ENCODE results near the gene MYO3B.

MYO3B gene

DNA sequence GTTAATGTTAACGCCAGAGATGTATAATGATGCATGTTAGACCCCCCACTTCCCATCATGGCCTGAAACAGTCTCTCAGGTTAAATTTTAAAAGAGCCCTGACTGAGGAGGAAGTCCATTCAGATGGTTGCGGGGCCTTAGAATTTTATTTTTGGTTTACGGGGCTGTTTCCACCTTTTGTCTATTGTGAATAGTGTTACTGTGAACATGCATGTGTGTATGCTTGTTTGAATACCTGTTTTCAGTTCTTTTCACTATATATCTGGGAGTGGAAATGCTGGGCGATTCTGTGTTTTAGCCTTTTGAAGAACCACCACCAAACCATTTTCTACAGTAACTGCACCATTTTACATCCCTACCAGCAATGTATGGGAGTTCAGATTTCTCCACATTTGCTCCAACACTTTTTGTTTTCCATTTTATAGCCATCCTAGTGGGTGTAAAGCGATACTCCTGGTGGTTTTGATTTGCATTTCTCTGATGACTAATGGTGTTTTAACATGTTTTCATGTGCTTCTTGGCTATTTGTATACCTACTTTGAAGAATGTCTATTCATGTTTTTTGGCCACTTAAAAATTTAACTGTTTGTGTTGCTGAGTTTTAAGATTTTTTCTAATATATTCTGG is 133.0 kb downstream of the MYO3B start:
- ATAC-seq (ENCODE audit: low read depth) (no peak), DNase-seq (ENCODE audit: low spot score in 2 of 2) (no peak)
- Mint-ChIP-seq H3K27me3 (peaks cover 12% of the 10 kb centered on the region), H3K36me3 (no peaks in the 10 kb centered on the region), H3K4me1 (no peaks in the 10 kb centered on the region), H3K27ac (no peak overlapping the region), H3K9me3 (no peaks in the 10 kb centered on the region), H3K4me3 (no peak overlapping the region)

DNA sequence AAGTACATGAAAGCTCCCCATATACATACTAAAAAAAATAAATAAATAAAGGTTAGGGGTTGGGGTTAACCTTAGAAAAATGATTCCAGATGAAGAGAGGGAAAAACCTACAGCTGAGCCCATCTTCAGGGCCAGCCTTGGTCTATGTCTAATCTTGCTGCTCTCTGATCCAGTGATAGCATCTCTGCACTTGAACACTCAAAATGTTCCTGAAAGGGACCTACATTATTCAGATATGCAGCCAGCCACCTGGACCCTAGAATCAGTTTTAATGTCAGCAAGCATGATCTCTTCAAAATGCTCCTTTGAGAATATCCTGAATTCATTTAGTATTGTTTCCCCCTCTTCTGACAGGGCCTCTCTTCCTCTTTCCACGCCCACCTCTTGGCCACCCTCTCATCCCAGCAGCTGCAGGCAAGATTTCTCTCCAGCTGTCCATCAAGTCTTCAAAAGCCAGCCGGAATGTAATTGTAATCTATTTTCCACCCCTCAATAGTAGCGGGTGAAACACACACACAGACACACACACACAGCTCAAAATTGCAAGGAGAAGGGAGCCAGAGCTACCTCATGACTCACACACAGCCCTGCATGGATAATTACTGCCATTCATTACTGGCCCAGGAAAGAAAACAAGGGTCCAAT is 135.5 kb downstream of the MYO3B start:
- Mint-ChIP-seq H3K9me3 (peaks cover 3% of the 10 kb centered on the region), H3K27me3 (peaks cover 12% of the 10 kb centered on the region), H3K4me3 (no peak overlapping the region), H3K27ac (no peak overlapping the region), H3K36me3 (no peaks in the 10 kb centered on the region), H3K4me1 (no peaks in the 10 kb centered on the region)
- ATAC-seq (ENCODE audit: low read depth) (no peak), DNase-seq (ENCODE audit: low spot score in 2 of 2) (no peak)

DNA sequence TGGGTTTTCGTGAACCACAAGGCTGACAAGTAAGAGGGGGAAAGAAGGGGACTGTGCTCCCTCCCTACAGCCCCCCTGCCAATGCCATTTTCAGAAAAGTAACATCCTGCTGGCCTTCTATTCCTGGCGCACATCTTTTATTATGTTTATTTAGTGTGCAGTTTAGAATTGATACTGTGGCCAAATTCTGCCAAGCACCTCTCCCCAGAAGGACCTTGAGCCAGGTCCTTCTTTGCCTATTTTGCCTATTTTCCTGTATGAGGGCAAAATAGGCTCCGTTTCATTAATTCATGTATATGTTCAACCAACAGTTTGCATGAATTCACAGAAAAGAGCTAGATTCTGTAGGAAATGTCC is 136.0 kb downstream of the MYO3B start:
- H3K4me3 Mint-ChIP-seq, result no peak overlapping the region
- ATAC-seq (ENCODE audit: low read depth) (no peak), DNase-seq (ENCODE audit: low spot score in 2 of 2) (no peak)
- H3K9me3 Mint-ChIP-seq, result peaks cover 3% of the 10 kb centered on the region
- peaks cover 12% of the 10 kb centered on the region for H3K27me3 Mint-ChIP-seq
- H3K36me3 Mint-ChIP-seq, result no peaks in the 10 kb centered on the region
- H3K4me1 Mint-ChIP-seq, result no peaks in the 10 kb centered on the region
- no peak overlapping the region for H3K27ac Mint-ChIP-seq

DNA sequence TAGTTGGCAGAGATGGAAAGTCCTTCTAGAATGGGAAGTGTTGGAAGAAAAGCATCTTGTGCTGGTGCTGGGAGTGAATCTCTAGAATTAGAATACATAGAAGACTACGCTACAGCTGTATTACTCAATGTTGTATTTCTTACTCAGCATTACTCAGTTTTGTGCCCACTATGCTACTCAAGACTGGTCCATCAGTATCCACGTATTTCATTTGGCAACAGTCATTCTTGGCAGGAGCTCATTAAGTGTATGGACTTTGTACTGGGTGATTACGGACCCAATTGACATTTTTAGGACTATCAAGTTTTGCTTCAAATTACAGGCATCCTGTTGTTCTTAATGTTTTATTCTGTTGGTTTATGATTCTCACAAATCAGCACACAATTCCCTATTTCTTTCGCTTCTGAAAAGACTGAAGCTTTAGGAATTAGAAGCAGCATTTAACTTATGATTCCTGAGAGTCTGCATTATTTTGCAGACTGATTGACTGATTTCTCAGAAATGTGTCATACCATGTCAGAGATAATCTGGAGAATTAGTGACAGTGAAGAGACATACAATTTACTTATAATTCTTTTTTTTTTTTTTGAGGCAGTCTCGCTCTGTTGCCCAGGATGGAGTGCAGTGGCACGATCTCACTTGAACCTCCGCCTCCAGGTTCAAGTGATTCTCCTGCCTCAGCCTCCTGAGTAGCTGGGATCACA is 136.9 kb downstream of the MYO3B start:
- Mint-ChIP-seq H3K4me1 (no peaks in the 10 kb centered on the region), H3K36me3 (no peaks in the 10 kb centered on the region), H3K9me3 (peaks cover 5% of the 10 kb centered on the region), H3K27ac (no peak overlapping the region), H3K4me3 (no peak overlapping the region), H3K27me3 (peaks cover 12% of the 10 kb centered on the region)
- no peak for ATAC-seq (ENCODE audit: low read depth)
- DNase-seq (ENCODE audit: low spot score in 2 of 2), result no peak

DNA sequence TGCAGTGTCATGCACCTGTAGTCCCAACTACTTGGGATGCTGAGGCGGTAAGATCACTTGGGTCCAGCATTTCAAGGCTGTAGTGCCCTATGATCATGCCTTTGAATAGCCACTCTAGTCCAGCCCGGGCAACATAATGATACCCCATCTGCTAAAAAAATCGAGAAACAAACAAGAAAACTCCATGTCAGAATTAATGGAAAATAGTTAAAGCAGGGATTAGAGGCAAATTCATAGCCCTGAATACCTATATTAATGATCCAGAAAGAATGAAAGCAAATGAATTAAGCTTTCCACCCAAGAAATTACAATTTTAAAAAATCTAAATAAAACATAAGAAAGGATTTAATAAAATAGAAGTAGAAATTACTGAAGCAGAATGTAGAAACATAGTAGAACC is 143.0 kb downstream of the MYO3B start:
- Mint-ChIP-seq H3K9me3 (peaks cover 7% of the 10 kb centered on the region), H3K27me3 (no peaks in the 10 kb centered on the region), H3K27ac (no peak overlapping the region), H3K4me1 (no peaks in the 10 kb centered on the region), H3K36me3 (no peaks in the 10 kb centered on the region), H3K4me3 (no peak overlapping the region)
- ATAC-seq (ENCODE audit: low read depth) (no peak), DNase-seq (ENCODE audit: low spot score in 2 of 2) (no peak)

DNA sequence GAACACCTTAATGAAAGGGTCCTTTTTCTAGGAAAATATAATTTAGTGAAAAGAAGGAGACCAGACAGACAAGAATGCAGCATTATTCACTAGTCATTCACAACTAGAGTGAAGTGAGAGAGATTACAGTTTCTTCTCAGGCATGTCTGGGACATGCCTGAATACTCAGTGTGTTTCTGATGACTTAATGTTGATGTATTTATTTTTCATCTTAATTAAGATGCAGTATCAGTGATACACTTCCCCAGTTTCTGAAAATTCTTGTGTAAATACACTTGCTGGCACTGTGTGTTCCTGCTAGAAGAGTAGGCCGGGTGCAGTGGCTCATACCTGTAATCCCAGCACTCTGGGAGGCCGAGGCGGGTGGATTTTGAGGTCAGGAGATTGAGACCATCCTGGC is 143.6 kb downstream of the MYO3B start:
- no peak for ATAC-seq (ENCODE audit: low read depth)
- no peak overlapping the region for H3K4me3 Mint-ChIP-seq
- H3K4me1 Mint-ChIP-seq, result no peaks in the 10 kb centered on the region
- H3K27me3 Mint-ChIP-seq, result no peaks in the 10 kb centered on the region
- no peaks in the 10 kb centered on the region for H3K36me3 Mint-ChIP-seq
- no peak for DNase-seq (ENCODE audit: low spot score in 2 of 2)
- H3K27ac Mint-ChIP-seq, result no peak overlapping the region
- peaks cover 7% of the 10 kb centered on the region for H3K9me3 Mint-ChIP-seq

DNA sequence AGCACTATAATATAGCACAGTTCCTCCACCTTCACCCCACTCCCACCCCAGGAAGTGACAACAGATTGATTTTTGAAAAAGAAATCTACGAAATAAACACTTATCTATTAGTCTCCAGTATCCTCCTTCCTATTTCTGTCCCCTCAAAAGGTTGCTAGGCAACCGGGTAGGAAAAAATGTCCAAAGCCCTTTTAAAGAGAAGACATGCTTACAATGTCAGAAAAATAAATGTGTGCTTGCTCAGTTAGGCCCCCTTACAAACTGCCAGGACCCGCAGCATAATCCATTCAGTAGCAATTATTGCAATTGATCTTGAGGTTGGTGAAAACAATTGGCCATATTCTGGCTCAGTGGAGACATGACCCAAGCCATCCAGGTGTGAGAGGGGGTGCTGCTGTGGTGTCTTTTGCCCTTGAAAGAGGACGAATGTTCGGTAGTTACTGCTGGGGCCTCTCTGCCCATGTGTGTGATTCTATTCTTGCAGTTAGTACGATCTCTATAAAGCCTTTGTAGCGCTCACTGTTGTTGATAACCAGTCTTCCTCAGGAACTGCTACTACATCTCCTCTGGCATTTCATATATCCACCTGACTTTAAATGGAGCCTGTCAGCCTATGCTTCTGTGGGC is 144.3 kb downstream of the MYO3B start:
- no peak overlapping the region for H3K27ac Mint-ChIP-seq

DNA sequence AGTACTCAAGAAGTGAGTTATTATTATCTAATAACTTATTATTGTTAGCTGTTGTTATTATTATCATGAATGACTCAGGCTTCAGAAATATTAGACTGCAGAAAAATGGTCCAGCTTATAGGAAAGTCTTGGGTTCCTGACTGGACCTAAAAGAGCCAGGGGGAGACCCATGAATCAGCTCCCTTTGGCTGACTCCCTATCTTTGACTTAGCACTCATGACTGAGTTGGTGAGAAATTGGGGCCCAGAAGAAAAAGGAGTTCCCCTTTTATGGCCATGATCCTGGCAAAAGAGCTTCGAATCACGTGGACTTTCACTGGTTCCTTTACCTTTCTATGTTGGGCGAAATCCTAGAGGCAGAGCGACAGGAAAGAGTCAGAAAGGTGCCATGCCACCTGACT is 145.8 kb downstream of the MYO3B start:
- no peaks in the 10 kb centered on the region for H3K4me1 Mint-ChIP-seq
- H3K9me3 Mint-ChIP-seq, result peaks cover 4% of the 10 kb centered on the region
- no peaks in the 10 kb centered on the region for H3K36me3 Mint-ChIP-seq
- H3K27ac Mint-ChIP-seq, result no peak overlapping the region
- no peaks in the 10 kb centered on the region for H3K27me3 Mint-ChIP-seq
- DNase-seq (ENCODE audit: low spot score in 2 of 2), result no peak
- no peak overlapping the region for H3K4me3 Mint-ChIP-seq
- no peak for ATAC-seq (ENCODE audit: low read depth)

More for the DNA sequence above, 144.3 kb downstream of the MYO3B start:
- no peak overlapping the region for H3K4me3 Mint-ChIP-seq
- H3K9me3 Mint-ChIP-seq, result peaks cover 7% of the 10 kb centered on the region
- ATAC-seq (ENCODE audit: low read depth) (no peak), DNase-seq (ENCODE audit: low spot score in 2 of 2) (no peak)
- H3K4me1 Mint-ChIP-seq, result no peaks in the 10 kb centered on the region
- no peaks in the 10 kb centered on the region for H3K27me3 Mint-ChIP-seq
- no peaks in the 10 kb centered on the region for H3K36me3 Mint-ChIP-seq

DNA sequence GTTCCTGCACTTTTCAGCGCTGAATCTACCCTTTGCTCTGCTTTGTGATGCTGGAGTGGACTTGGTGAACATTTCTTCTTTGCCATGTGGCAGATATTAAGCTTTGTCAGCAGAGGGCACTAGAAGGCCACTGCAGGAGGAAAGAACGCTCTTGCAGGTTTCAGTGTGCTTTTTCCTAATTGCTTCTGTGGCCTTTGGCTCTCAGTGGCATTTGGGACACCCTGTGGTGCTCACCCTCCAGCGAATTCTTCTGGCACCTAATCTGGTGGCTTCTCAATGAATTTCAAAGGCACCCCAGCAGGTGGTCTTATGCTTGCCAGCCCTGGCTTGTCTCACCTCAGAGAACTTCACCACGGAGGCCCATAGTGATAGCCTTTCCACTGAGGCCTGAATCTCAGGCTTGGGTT is 146.7 kb downstream of the MYO3B start:
- Mint-ChIP-seq H3K9me3 (peaks cover 2% of the 10 kb centered on the region), H3K4me3 (no peak overlapping the region), H3K36me3 (no peaks in the 10 kb centered on the region), H3K27me3 (no peaks in the 10 kb centered on the region), H3K27ac (no peak overlapping the region), H3K4me1 (no peaks in the 10 kb centered on the region)
- ATAC-seq (ENCODE audit: low read depth) (no peak), DNase-seq (ENCODE audit: low spot score in 2 of 2) (no peak)

DNA sequence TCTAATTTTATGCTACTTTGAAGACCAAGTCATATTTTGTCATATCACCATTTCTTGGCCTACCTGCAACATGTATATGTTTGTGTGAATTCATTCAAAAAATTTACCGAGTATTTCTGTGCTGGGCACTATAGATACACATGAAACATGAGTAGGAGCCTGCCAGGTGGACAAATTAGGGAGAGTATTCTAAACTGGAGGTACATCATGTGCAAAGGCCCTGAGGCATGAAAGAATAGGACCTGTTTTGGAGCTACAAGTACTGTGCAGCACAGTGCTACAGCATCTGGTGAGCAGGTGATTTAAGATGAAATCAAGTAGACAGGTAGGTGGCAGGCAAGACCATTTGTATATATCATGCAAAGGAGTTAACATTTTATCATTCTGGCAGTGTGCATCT is 152.9 kb downstream of the MYO3B start:
- Mint-ChIP-seq H3K4me1 (no peaks in the 10 kb centered on the region), H3K4me3 (no peak overlapping the region), H3K27me3 (no peaks in the 10 kb centered on the region), H3K27ac (no peak overlapping the region), H3K9me3 (peaks cover 3% of the 10 kb centered on the region), H3K36me3 (no peaks in the 10 kb centered on the region)
- ATAC-seq (ENCODE audit: low read depth) (no peak), DNase-seq (ENCODE audit: low spot score in 2 of 2) (no peak)

DNA sequence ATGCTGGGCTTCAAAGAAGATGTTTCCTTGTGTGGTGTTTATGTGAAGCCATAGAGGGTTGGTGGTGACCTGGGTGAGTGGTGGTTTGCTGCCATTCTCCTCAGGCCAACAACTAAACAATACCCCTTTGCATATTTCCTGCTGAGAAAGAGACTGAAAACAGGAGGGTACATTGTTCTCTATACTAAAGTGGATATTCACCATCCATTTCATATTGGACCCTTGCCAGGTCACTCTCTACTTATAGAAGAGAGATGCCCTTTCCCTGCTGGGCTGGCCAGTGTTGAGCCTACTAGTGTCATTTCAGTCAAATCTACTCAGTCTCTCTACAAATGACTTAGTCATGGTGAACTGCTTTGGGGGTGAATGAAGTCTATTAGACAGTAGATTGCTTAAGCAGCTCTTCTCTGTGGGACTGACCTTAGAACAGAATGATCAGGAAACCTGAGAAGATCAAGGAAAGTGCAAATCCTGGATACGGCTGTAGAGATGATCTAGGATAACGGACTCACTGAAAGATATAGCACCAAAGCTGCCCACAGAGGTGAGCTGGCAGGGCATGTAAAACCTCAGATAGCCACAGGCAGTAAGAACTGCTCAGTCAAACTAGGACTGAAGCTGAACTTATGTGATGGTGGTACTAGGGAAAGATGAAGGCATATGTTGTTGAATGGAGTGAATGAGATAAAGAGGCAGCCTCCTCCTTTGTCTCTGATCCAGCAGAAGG is 154.9 kb downstream of the MYO3B start:
- peaks cover 3% of the 10 kb centered on the region for H3K9me3 Mint-ChIP-seq
- ATAC-seq (ENCODE audit: low read depth), result no peak
- no peak overlapping the region for H3K4me3 Mint-ChIP-seq
- no peaks in the 10 kb centered on the region for H3K27me3 Mint-ChIP-seq
- H3K36me3 Mint-ChIP-seq, result no peaks in the 10 kb centered on the region
- H3K4me1 Mint-ChIP-seq, result no peaks in the 10 kb centered on the region
- DNase-seq (ENCODE audit: low spot score in 2 of 2), result no peak
- H3K27ac Mint-ChIP-seq, result no peak overlapping the region

DNA sequence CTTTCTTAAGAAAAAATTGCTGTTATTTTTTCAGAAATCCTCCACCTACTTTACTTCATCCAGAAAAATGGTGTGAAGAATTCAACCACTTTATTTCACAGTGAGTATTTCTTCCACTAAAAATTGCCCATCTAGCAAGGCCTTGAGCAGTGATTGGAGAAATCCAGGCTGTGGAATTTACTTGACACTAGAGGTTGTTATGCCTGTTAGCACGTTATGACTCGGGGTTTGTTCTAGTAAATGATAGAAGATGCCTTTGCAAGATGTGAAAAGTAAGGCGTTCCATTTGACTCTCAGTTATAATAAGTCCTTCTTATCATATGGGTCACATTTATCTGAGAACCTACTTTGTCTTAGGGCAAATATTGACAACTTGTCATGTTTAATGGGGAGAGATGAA is 157.4 kb downstream of the MYO3B start:
- no peak overlapping the region for H3K4me3 Mint-ChIP-seq

DNA sequence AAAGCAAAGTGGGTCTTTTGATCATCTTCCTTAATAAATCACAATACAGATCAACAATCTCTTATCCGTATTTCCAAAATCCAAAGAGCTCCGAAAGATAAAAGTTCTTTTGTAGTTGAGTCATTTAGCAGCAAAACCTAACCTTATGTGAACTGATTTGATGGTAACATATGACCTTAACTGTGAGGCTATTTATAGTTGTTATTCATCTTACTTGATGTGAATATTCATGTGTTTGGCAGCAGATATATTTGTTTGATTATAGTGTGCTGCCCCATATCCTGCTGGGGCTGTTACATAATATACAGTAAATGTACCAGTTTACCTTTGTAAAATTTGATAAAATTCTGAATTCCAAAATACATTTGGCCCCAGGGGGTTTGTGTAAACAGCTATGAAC is 158.5 kb downstream of the MYO3B start:
- Mint-ChIP-seq H3K4me3 (no peak overlapping the region), H3K27ac (no peak overlapping the region), H3K9me3 (peaks cover 3% of the 10 kb centered on the region), H3K4me1 (no peaks in the 10 kb centered on the region), H3K27me3 (no peaks in the 10 kb centered on the region), H3K36me3 (no peaks in the 10 kb centered on the region)
- ATAC-seq (ENCODE audit: low read depth) (no peak), DNase-seq (ENCODE audit: low spot score in 2 of 2) (no peak)

More for the DNA sequence above, 157.4 kb downstream of the MYO3B start:
- DNase-seq (ENCODE audit: low spot score in 2 of 2) (no peak), ATAC-seq (ENCODE audit: low read depth) (no peak)
- Mint-ChIP-seq H3K27ac (no peak overlapping the region), H3K9me3 (peaks cover 3% of the 10 kb centered on the region), H3K27me3 (no peaks in the 10 kb centered on the region), H3K4me1 (no peaks in the 10 kb centered on the region), H3K36me3 (no peaks in the 10 kb centered on the region)

DNA sequence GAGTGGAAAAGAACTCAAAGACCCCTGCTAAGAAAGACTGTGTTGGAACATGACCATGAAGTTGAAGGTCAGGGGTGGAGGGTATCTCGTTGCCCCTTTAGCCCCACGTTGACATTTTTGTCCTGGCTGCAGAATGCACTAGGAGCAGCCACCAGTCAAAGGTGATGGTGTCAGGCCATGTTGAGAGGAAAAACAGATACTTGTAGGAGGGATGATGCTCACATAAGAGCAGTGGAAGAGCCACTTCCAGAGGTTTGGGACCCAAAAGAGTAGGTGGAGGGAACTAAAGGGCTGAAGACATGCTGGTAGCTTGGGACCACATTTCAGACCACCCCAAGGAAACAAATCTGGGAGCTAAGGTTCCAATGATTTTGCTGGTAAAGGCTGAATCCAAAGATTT is 159.0 kb downstream of the MYO3B start:
- H3K27ac Mint-ChIP-seq, result no peak overlapping the region
- H3K4me3 Mint-ChIP-seq, result no peak overlapping the region
- no peaks in the 10 kb centered on the region for H3K27me3 Mint-ChIP-seq
- H3K36me3 Mint-ChIP-seq, result no peaks in the 10 kb centered on the region
- ATAC-seq (ENCODE audit: low read depth) (no peak), DNase-seq (ENCODE audit: low spot score in 2 of 2) (no peak)
- peaks cover under 1% of the 10 kb centered on the region for H3K9me3 Mint-ChIP-seq
- H3K4me1 Mint-ChIP-seq, result no peaks in the 10 kb centered on the region

Data from memory B cell (primary cell).